Activated naive CD8-positive, alpha-beta T cell treated with anti-CD3 and anti-CD28 coated beads for 36 hours (primary cell): ENCODE measurements around the gene PI4KA. TPM values are rescaled to one million over a fixed set of nuclear protein-coding genes. Genes with fewer than 3 reads are reported as not detected.
A peak's percentile ranks its signal among the peaks of the same experiment; 100 is the strongest.
"Not testable (repeated sequence)": the region's sequence is repeated elsewhere in the genome, so short reads cannot be mapped to it uniquely, and the experiment has no call there.

Experiments
- DNase-seq: peaks from one replicate; pipeline ENCODE4 v3.0.0; 2021
- H3K27ac Mint-ChIP-seq: one replicate; pipeline ENCODE4 v1.8.0; 2022; ENCODE audit warnings: mild to moderate bottlenecking, moderate library complexity, mixed read lengths
- H3K27me3 Mint-ChIP-seq: one replicate; pipeline ENCODE4 v1.8.0; 2022; ENCODE audit warnings: mild to moderate bottlenecking, mixed read lengths
- H3K36me3 Mint-ChIP-seq: one replicate; pipeline ENCODE4 v1.8.0; 2021; ENCODE audit warnings: mild to moderate bottlenecking, mixed read lengths
- H3K4me1 Mint-ChIP-seq: one replicate; pipeline ENCODE4 v1.8.0; 2021; ENCODE audit warnings: mixed read lengths
- H3K4me3 Mint-ChIP-seq: one replicate; pipeline ENCODE4 v1.8.0; 2022; ENCODE audit warnings: mild to moderate bottlenecking, moderate library complexity, mixed read lengths
- H3K9me3 Mint-ChIP-seq: one replicate; pipeline ENCODE4 v1.8.0; 2022; ENCODE audit warnings: mixed read lengths
- total RNA-seq, 2 experiments: library from RNA; stranded (reverse); gene quantifications; one replicate each; pipeline ENCODE4 v1.2.3, GENCODE V29; 2021

Gene PI4KA
- total RNA-seq, 2 experiments from 2014 or later = 49.3 to 51.3 TPM

GRCh38 chr22:20718727-20719126 lies 139.9 kb downstream of the PI4KA start:
- H3K9me3 Mint-ChIP-seq, H3K27me3 Mint-ChIP-seq, H3K36me3 Mint-ChIP-seq, DNase-seq, H3K27ac Mint-ChIP-seq, H3K4me3 Mint-ChIP-seq, H3K4me1 Mint-ChIP-seq: not testable (repeated sequence)

GRCh38 chr22:20717981-20718380 lies 140.6 kb downstream of the PI4KA start:
- not testable (repeated sequence) for H3K27ac Mint-ChIP-seq, H3K36me3 Mint-ChIP-seq, DNase-seq, H3K4me1 Mint-ChIP-seq, H3K9me3 Mint-ChIP-seq, H3K4me3 Mint-ChIP-seq, H3K27me3 Mint-ChIP-seq

GRCh38 chr22:20717213-20717866 lies 141.3 kb downstream of the PI4KA start:
- H3K4me3 Mint-ChIP-seq, H3K9me3 Mint-ChIP-seq, DNase-seq, H3K27me3 Mint-ChIP-seq, H3K36me3 Mint-ChIP-seq, H3K27ac Mint-ChIP-seq, H3K4me1 Mint-ChIP-seq: not testable (repeated sequence)

DNA sequence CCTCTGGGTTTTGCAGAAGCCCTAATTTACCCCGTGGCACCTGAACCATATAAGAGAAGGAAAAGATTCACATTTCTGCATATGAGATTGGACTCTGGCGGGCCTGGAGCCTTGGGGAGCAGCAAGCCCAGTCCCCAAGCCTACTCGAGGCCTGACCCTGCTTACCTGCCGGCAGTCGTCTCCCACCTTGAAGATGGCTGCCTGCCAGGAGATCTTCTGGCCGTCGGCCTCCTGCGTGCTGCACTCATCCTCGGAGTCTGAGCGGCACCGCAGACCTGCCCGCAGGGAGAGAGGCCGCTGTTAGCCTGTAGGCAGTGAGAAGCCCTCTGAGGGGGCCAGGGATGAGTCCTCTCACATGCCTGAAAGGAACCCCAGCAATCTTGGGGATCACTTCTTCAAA lies 145.5 kb downstream of the PI4KA start:
- not testable (repeated sequence) for DNase-seq, H3K9me3 Mint-ChIP-seq, H3K27me3 Mint-ChIP-seq, H3K4me3 Mint-ChIP-seq, H3K27ac Mint-ChIP-seq, H3K4me1 Mint-ChIP-seq, H3K36me3 Mint-ChIP-seq

DNA sequence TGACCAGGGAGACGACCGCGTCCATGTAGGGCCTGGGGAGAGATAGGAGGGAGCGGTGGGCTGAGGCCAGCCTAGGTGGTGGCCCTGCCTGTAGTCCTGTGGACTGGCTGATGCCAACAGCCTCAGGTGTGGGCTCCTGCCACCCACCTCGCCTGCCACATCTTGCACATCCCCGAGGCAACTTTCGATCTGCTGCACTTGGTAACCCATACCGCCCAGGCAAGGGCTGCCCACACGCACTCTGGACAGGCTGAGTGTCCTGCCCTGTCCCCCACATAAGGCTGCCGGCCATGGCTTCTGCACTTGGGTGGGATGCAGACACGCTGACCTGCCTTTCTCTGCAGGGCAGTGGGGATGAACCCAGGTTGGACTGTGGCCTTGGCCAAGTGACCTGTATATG lies 148.6 kb downstream of the PI4KA start:
- H3K27me3 Mint-ChIP-seq = not testable (repeated sequence)

GRCh38 chr22:20707549-20708118 lies 151.0 kb downstream of the PI4KA start:
- H3K4me3 Mint-ChIP-seq, H3K36me3 Mint-ChIP-seq, H3K27ac Mint-ChIP-seq, DNase-seq, H3K27me3 Mint-ChIP-seq, H3K4me1 Mint-ChIP-seq, H3K9me3 Mint-ChIP-seq: not testable (repeated sequence)

More for the DNA sequence above, 148.6 kb downstream of the PI4KA start:
- not testable (repeated sequence) for DNase-seq, H3K4me1 Mint-ChIP-seq, H3K27ac Mint-ChIP-seq, H3K4me3 Mint-ChIP-seq, H3K36me3 Mint-ChIP-seq, H3K9me3 Mint-ChIP-seq

- H3K27me3 Mint-ChIP-seq, H3K36me3 Mint-ChIP-seq, H3K9me3 Mint-ChIP-seq, H3K4me1 Mint-ChIP-seq, H3K27ac Mint-ChIP-seq: not testable (repeated sequence)
- DNase-seq = peak; percentile 21
- H3K4me3 Mint-ChIP-seq = peak overlapping the region; percentile 55
These were observed 154.6 kb downstream of the PI4KA start for GRCh38 chr22:20703816-20704609.

GRCh38 chr22:20703414-20703806 lies 155.2 kb downstream of the PI4KA start:
- H3K27ac Mint-ChIP-seq, H3K27me3 Mint-ChIP-seq, H3K9me3 Mint-ChIP-seq, H3K4me1 Mint-ChIP-seq, H3K36me3 Mint-ChIP-seq, DNase-seq: not testable (repeated sequence)
- H3K4me3 Mint-ChIP-seq = peak overlapping the region; percentile 96

- not testable (repeated sequence) for H3K9me3 Mint-ChIP-seq, H3K27me3 Mint-ChIP-seq, H3K36me3 Mint-ChIP-seq, H3K4me1 Mint-ChIP-seq
- H3K4me3 Mint-ChIP-seq = peak overlapping the region; percentile 96
- peak; percentile 94 for DNase-seq
- peak overlapping the region; percentile 99 for H3K27ac Mint-ChIP-seq
These were observed 155.8 kb downstream of the PI4KA start for GRCh38 chr22:20702546-20703413.

DNA sequence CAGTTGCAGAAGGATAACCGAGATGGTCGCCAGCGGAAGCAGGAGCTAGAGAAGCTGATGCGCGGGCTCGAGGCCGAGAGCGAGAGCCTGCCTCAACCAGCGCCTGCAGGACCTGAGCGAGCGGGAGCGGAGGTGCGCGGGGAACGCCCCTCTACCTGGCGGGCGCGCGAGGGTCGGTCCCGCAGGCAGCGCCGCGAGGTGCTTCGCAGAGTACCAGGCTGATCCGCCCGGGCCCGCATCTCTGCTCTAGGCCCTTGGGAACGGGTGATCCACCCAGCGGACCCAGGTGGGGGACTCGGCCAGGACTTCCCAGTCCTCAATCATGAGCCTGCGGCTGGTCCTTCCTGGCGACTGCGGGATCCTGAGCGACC lies 156.5 kb downstream of the PI4KA start:
- Mint-ChIP-seq H3K4me3 (peak overlapping the region; percentile 96), H3K27ac (peak overlapping the region; percentile 99)
- H3K4me1 Mint-ChIP-seq, H3K27me3 Mint-ChIP-seq, H3K36me3 Mint-ChIP-seq, H3K9me3 Mint-ChIP-seq: not testable (repeated sequence)
- DNase-seq = peak; percentile 25

DNA sequence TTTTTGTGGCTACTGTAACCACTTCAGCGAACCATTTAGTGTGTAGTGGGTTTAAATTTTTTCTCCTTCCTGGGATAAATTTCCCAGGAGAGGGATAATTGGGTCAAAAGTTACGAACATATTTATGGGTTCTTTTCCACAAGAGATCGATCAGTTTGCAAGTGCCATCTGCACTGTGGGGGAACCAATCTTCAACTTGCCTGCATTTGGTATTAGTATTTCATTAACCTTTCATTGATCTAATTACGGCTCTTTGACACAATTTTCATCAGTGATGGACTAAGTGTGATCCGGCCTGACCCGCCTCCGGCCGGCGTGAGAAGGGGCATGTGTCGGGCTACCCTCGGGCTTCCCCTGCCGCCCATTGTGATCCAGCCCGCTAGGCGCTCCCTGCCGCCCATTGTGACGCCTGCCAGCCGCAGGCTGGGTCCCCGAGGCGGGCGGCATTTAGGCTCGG lies 156.9 kb downstream of the PI4KA start:
- not testable (repeated sequence) for H3K9me3 Mint-ChIP-seq, DNase-seq, H3K36me3 Mint-ChIP-seq, H3K27me3 Mint-ChIP-seq, H3K4me1 Mint-ChIP-seq
- H3K27ac Mint-ChIP-seq = peak overlapping the region; percentile 56
- peak overlapping the region; percentile 78 for H3K4me3 Mint-ChIP-seq

GRCh38 chr22:20700347-20700746 lies 158.3 kb downstream of the PI4KA start:
- H3K9me3 Mint-ChIP-seq, H3K4me3 Mint-ChIP-seq, H3K27ac Mint-ChIP-seq, H3K27me3 Mint-ChIP-seq, H3K36me3 Mint-ChIP-seq, DNase-seq: not testable (repeated sequence)
- peaks cover 10% of the 10 kb centered on the region for H3K4me1 Mint-ChIP-seq

GRCh38 chr22:20699856-20700255 lies 158.8 kb downstream of the PI4KA start:
- H3K27ac Mint-ChIP-seq, H3K4me3 Mint-ChIP-seq, DNase-seq, H3K9me3 Mint-ChIP-seq, H3K36me3 Mint-ChIP-seq, H3K27me3 Mint-ChIP-seq: not testable (repeated sequence)
- peaks cover 10% of the 10 kb centered on the region for H3K4me1 Mint-ChIP-seq

GRCh38 chr22:20697481-20698113 lies 161.0 kb downstream of the PI4KA start:
- not testable (repeated sequence) for H3K4me3 Mint-ChIP-seq, H3K27ac Mint-ChIP-seq, H3K36me3 Mint-ChIP-seq, H3K9me3 Mint-ChIP-seq, H3K4me1 Mint-ChIP-seq, H3K27me3 Mint-ChIP-seq
- DNase-seq = peak; percentile 33

GRCh38 chr22:20696056-20696455 lies 162.6 kb downstream of the PI4KA start:
- not testable (repeated sequence) for H3K4me3 Mint-ChIP-seq, H3K9me3 Mint-ChIP-seq, H3K27ac Mint-ChIP-seq, DNase-seq, H3K36me3 Mint-ChIP-seq, H3K27me3 Mint-ChIP-seq, H3K4me1 Mint-ChIP-seq
